GM18502 (cell line): ENCODE data around the gene CHD9.
"Not testable (repeated sequence)": the region's sequence is repeated elsewhere in the genome, so short reads cannot be mapped to it uniquely, and the experiment has no call there.

ENCODE experiments used
- ATAC-seq: cut with Tn5 transposase; IDR thresholded peaks from one replicate; pipeline ENCODE4 v1.9.1; 2021; ENCODE audit warnings: mild to moderate bottlenecking; ENCODE audit not compliant: unreplicated experiment, poor library complexity

CHD9 gene

DNA sequence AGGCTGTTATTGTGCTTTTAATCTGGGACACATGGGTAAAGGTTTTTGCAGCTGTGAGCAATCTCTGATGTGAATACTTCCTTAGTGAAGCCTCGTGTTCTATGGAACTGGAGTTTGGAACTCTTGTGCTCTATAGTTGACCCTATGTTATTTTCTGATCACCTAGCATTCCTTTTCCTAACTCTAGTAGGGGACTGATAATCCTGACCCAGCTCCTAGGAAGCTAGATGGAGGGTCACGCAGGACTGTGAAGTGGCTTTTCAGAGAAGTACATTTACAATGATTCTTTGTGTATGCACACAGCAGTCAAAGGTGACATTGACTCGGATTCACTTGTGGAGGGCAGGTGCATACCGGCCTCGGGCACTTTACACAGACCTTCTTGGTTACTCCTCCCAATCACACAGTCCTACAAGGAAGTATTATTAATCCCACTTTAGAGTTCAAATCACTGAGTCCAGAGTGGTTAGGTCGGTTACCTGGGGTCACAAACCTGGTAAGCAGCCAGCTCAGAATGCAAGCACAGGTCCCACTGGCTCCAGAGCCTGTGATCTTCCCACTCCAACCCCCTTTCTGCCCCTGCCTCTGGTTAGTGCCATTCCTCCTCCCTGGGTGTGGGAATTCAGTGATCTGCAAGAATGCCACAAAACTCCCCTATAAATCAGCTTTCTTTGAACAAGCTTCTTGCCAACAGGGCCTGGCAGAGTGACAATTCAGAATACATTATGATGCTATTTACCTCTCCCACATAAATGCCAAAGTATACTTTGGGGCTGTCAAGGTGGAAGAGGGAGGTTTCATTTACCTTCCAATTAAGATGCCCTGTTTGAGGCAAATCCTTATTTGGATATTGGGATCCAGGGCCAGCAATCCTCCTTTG is 9.2 kb upstream of the CHD9 start:
- ATAC-seq: no peak

DNA sequence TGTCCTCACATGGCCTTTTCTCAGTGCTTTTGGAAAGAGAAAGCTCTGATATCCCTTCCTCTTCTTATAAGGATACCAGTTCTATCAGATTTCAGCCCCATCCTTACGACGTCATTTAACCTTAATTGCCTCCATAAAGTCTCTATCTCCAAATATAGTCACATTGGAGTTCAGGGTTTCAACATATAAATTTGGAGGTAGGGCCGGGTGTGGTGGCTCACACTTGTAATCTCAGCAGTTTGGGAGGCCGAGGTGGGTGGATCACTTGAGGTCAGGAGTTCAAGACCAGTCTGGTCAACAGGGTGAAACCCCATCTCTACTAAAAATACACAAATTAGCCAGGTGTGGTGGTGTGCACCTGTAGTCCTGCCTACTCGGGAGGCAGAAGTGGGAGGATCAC is 7.3 kb upstream of the CHD9 start:
- ATAC-seq: not testable (repeated sequence)

DNA sequence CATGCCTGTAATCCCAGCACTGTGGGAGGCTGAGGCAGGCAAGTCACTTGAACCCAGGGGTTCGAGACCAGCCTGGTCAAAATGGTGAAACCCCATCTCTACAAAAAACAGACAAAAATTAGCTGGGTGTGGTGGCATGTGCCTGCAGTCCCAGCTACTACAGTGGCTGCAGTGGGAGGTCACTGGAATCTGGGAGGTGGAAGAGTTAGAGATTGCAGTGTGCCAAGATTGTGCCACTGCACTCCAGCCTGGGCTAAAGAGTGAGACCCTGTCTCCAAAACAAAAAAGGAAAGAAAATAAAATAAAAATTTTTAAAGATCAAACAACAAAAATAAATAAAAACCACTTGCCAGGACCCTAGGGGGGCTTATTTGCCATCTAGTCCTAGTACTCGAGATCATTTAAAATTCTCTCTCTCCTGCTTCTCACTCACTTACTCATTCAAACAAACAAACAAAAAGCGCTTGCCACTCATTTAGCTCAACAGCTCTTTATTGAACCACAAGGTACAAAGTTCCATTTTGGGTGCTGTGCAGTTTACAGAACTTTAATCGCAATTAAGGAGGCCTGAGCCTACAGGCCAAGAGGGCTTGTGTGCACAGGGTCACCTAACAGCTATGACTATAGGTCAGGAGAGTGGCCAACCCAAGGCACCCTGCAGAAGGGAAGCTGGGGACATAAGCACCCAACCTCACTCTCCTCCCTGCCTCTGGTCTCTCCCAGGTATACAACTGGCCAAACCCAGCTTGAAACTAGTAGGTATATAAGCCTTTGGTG is 6.5 kb upstream of the CHD9 start:
- no peak for ATAC-seq

DNA sequence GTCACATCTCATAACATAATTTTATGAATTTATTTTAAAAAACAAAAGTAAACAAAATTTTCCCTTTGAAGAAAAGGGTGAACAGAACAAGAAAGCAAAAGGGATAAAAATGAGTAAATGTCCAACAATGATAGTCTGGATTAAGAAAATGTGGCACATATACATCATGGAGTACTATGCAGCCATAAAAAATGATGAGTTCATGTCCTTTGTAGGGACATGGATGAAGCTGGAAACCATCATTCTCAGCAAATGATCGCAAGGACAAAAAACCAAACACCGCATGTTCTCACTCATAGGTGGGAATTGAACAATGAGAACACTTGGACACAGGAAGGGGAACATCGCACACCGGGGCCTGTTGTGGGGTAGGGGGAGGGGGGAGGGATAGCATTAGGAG is 3.5 kb upstream of the CHD9 start:
- ATAC-seq: not testable (repeated sequence)

DNA sequence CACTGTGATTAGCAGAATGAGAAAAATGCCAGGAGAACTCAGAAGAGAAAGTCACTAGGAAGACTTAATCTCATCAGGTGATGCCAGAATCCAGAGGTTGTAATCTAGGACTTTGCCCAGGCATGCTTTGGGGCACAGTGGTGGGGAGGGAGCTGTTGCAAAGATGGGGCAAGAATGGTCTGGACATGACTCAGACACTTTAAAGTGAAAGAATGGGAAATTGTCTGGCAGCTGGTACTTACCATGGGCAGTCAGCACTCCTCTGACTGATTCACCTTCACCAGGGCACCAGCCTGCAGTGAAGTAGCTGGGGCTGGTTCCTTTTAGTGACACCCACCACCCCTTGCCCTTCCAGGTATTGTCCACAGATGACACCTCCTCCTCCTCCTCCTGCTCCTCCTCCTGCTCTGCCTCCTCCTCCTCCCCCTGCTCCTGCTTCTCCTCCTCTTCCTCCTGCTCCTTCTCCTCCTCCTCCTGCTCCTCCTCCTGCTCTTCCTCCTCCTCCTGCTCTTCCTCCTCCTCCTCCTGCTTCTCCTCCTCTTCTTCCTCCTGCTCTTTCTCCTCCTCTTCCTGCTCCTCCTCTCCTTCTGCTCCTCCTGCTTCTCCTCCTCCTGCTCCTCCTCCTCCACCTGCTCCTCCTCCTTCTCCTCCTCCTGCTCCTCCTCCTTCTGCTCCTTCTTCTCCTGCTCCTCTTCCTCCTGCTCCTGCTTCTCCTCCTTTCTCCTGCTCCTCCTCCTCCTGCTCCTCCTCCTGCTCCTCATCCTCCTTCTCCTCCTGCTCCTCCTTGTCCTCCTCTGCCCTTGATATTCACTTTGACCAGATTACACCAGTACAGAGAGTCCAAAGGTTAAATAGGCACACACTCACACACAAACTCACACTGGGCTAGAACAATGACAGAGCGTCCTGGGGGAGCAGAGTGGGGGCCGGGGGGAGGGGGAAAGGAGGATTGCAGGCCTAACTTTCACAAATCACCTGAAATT is 2.0 kb upstream of the CHD9 start, which contains the start of gene CHD9NB:
CHD9NB (minus strand) TSS at position 379 of the 983 bp plus-strand sequence. CDS start 8,739 bp downstream, outside the sequence.
- ATAC-seq: peak; percentile 30

DNA sequence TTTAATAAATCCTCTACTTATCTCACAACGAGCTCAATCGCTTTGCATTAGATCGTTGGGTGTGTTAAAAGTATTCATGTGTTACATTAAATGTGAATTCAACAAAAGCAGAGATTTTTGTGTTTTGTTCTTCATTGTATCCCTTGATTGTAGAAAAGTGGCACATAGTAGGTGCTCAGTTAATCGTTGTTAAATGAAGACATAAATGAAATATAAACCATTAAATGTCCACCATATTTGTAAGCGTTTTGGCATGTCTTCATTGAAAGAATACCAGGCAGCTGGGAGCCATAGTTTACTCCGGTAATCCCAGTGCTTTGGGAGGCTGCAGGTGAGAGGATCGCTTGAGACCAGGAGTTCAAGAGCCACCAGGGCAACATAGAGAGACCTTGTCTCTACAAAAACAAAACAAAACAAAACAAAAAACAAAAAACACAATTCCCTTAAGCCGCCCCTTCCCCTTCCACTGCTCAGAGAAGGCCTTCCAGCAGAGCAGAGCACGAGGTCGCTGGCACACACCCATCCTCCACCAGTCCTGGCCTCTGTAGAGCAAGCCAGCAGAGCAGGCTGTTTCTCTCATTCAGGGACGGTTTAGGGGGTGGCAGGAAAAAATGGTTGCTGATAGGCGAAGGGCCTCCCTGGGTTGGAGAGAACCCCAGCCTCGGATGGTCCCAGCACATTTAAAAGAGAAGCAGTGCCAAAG is 673 bp upstream of the CHD9 start:
- peak; percentile 36 for ATAC-seq

DNA sequence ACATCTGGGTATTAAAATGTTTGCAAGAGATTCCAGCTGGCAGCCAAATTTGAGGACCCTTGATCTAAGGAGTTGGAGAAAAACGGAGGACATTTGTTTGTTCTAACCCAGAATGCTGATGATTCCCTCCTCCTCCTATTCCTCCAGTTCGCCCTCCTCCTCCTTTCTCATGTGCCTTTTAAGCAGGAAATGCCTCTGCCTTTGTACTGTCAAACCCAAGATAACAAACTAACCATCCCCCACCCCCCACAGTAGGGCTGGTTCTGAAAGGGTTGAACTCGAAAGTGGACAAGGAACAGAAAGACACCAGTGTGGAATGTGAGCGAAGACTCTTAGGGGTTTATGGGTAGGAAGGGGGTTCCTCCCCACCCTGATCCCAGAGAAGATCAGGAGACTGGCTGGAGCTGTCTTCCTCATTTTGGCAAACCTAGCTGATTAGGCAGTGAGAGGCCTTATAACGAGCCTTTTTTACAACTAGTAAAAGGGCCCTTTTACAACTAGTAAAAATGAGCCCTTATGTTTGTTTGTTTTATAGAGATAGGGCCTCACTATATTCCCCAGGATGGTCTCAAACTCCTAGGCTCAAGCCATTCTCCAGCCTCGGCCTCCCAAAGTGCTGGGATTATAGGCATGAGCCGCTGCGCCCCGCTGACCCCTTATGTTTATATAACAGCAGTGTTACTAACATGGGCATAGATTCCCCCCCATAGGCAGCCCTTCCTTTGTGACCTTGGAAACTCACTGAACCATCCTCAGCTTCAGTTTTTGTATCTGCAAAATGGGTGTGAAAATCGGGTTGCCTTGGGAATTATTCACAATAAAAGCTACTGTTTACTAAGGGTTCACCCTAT is 975 bp downstream of the CHD9 start:
- ATAC-seq: no peak

DNA sequence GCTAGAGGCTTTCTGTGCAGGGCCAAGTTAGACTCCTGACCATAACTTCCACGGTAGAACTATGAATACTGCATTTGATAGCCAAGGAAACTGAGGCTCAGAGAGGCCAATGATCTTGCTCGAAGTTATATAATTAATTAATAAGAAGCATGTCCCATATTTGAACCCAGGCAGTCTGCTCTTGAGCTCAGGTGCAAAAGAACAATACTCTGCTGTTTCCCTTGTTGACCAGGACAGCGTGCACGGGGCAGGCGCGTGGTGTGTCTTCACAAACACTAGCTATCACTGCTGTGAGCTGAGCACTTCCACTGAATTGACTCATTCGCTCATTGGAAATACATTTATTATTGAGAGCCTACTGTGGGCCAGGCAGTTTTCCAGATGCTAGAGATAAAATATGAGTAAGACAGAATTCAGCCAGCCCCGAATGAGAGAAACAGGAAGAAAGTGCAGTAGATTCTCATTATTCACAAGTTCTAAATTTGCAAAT is 1.6 kb downstream of the CHD9 start:
- no peak for ATAC-seq

DNA sequence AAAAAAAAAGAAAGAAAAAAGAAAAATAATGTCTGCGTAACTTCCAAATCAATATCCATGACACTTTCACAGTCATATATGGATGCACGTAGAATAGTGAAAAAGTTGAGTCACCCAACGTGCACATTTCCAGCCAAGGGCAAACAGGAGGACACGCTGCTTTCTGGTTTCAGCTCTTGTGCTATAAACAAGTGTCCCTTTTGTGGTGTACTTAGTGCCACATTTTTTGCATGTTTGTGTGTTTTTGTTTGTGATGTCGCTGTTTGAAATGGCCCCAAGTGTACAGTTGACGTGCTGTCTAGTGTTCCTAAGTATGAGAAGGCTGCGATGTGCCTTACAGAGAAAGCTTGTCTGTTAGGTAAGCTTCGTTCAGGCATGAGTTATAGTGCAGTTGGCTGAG is 2.9 kb downstream of the CHD9 start:
- ATAC-seq: no peak

DNA sequence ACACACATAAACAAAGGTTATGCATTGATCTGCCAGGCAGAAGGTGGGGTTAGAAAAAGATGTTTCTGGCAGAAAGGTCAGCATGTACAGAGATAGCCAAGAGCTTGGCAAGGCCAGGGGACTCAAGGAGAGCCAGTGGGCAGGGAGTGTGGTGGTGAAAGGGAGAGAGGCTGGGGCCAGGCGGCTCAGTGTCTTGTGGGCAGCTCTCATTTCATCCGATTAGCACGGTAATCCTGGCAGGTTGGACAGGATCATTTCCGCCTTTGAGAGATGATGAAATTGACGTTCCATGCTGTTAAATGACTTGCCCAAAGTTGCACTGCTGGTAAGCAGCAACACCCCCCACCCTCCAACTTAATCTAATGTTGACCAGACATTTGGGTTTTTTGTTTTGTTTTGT is 3.6 kb downstream of the CHD9 start:
- no peak for ATAC-seq

DNA sequence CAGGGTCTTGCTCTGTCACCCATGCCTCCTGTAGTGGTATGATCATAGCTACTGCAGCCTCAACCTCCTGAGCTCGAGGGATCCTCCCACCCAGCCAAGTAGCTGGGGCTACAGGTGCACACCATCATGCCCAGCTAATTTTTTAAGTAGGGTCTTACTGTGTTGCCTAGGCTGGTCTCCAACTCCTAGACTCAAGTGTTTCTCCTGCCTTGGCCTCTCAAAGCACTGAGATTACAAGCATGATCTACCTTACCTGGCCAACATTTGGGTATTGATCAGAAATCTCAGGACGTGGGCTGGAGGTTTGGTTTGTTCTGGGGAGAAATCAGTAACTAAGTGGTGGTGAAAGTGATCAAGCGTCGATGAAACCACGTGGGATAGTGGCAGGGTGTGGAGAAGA is 4.1 kb downstream of the CHD9 start:
- no peak for ATAC-seq

DNA sequence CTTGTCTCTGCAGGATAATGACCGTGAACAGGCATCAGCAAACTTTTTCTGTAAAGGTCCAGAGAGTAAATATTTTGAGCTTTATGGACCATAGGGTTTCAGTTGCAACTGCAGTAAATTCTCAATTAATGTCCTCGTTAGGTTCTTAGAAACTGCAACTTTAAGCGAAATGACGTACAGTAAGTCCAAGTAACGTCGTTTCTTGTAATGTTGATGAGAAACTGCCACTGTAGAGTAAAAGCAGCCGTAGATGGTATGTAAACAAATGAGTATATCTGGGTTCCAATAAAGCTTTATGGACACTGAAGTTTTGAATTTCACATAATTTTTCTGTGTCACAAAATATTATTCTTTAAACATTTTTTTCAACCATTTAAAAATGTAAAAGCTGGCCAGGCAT is 4.9 kb downstream of the CHD9 start:
- no peak for ATAC-seq

DNA sequence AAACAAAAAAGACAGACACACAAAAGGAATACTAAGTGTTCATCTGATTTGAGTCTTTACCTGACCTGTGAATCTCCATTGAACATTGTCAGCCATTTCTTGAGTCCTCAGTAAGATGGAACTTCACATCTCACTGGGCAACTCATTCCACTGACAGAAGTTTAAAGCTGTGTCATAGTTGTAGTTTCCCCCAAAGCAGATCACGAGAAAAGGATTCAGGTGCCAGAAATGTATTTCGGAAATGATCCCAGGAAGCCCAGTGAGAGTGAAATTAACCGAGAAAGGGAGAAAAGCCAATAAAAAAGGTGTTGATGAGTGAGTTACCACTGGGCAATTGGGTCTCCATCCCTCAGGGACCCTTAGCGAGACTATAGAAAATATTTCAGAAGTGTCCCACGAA is 6.5 kb downstream of the CHD9 start:
- peak; percentile 25 for ATAC-seq

DNA sequence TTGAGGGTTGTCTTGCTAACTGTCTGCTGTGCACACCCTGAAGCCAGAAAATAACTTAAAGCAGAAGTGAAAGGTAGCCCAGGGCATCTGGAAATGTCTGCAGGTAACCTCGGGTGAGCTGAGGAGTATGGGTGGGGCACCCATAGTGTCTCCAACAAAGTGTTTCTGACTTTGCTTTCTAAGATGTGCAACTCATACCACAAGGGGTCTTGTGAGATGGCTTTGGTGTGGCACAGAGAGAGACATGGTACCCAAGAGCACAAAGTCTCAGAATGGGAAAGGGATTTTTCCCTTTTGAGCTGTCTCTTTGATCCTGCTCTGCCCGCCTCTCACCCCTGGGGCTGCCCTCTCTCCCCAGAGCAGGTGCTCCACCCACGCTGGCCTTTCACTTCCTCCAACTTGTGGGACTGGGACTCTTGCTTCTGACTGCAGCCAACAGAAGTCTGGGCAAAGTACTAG is 6.9 kb downstream of the CHD9 start:
- ATAC-seq: peak; percentile 87

DNA sequence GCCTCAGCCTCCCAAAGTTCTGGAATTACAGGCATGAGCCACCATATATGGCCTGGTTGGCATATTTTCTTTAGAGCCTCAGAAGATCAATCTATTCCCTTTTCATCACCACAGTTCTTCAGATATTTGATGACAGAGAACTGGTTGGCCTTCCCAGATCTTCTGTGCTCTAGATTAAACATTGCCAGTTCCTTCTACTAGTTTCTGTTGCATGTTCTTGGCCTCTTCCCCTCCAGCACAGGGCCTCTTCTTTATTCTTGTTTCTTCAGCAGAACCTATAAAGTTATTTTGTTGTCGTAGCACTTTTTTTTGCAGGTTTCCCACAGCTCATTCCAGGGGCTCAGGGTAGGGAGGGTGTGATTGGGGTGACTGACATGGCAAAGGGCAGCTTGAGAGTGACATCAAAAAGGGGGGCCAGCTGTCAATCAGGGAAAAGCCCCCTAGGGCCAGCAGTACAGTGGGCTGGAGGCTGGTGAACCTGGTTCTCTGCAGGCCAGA is 9.3 kb downstream of the CHD9 start:
- no peak for ATAC-seq

DNA sequence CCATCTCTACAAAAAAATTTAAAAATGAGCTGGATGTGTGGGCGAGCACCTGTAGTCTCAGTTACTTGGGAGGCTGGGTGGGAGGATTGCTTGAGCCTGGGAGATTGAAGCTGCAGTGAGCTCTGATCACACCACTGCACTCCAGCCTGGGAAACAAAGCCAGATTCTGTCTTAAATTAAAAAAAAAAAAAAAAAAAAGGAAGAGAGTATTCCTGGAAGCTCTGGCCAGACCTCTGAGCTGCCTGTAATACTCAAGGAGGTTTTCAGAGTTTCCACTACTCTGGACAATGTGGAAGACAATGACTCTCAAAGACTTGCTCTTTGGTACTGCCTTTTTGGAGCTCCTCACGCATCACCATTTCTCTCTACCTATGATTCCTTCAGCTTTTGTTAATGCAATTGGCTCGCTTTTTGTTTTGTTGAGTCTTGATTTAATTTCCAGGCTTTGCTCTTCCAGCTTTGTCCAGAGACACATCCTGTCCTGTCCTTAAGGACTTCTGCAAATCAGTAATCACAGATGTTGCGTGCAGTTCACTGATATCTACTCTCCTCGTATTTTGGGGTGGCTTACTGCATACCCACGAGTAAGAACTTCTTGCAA is 10.8 kb downstream of the CHD9 start:
- ATAC-seq: no peak

DNA sequence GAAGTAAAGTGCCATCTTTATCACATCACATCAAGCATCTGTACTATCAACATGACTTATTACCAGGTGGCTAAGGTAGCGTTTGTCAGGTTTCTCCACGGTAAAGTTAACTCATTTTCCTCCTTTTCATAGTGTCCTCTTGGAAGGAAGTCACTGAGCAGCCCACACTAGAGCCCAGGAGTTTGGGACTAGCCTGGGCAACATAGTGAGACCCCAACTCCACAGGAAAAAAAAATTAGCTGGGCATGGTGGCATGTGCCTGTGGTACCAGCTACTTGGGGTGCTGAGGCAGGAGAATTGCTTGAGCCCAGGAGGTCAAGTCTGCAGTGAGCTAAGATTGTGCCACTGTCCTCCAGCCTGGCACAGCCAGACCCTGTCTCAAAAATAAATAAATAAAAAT is 12.9 kb downstream of the CHD9 start:
- ATAC-seq: no peak

DNA sequence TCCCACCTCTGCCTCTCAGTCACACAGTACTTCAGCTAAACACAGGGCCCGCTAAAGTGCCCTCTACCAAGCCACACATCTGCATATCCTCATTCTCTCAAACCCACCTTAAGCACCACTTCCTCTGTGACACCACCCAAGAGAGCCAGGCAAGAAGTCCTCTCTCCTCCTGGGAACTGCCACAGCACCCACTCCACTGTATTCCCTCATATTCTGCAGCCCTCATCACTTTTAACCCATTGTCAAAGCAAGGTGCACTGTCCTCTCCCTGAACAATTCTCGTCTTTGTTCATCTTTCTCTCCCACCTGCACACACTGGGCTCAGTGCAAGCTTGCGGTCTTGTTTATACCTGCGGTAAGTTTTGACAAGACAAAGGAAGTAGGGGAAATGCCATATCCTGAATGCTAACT is 13.6 kb downstream of the CHD9 start:
- ATAC-seq: peak; percentile 54
